Thyroid gland (tissue), 4 donors: Measurements from ENCODE around the gene SYNRG. TPM values are rescaled to one million over a fixed set of nuclear protein-coding genes. Genes with fewer than 3 reads are reported as not detected.

ENCODE experiments used
- DNase-seq, 2 donors: peaks; one replicate each; pipeline ENCODE4 v3.0.0-alpha.2; 2019
- H3K27ac ChIP-seq, 3 donors: fragments of 200-600 bp; sonication (generic); 1 replicate in 2 of 3; 2 replicates in 1 of 3; pipeline ENCODE4 v1.5.1; 2016 to 2019; ENCODE audit warnings: mild to moderate bottlenecking in 1 of 3, moderate library complexity in 1 of 3
- H3K27me3 ChIP-seq: fragments of 200-600 bp; sonication (generic); one replicate; pipeline ENCODE4 v1.5.1; 2019
- H3K36me3 ChIP-seq, 2 donors: fragments of 200-600 bp; sonication (generic); one replicate each; pipeline ENCODE4 v1.5.1; 2016 to 2019
- H3K4me1 ChIP-seq, 2 donors: fragments of 200-600 bp; sonication (generic); one replicate each; pipeline ENCODE4 v1.5.1; 2017 to 2019
- H3K4me3 ChIP-seq, 3 donors: fragments of 200-600 bp; sonication (generic); replicated peaks in 1 of 3; 1 replicate in 2 of 3; 2 replicates in 1 of 3; pipeline ENCODE4 v1.5.1; 2016; ENCODE audit warnings: mild to moderate bottlenecking in 1 of 3
- H3K9me3 ChIP-seq: fragments of 200-600 bp; sonication (generic); one replicate; pipeline ENCODE4 v1.5.1; 2017
- POLR2A ChIP-seq, 2 donors: fragments of 450-650 bp; IDR thresholded peaks; one replicate each; pipeline ENCODE4 v1.6.1; 2017; ENCODE audit warnings: antibody characterized with exemption in 2 of 2, mild to moderate bottlenecking in 2 of 2, moderate library complexity in 1 of 2
- WGBS, 2 donors: methylation state at CpG; one replicate each; pipeline ENCODE4 v1.1.5; 2017; 5-methylcytosine and 5-hydroxymethylcytosine counted together
- intact Hi-C: fragments of 100-400 bp; cut with DNase I; formaldehyde crosslinking; loops from one replicate; pipeline ENCODE4 v1.15.1; 2023
- total RNA-seq, 4 donors: library from RNA; depleted of rRNA; stranded (reverse); fragments of >200 nt; gene quantifications; one replicate each; pipeline ENCODE4 v1.2.3, GENCODE V29; 2016
- TF ChIP-seq, protein P1 (sequence below), 6 experiments: fragments of 200-600 bp in 3 of 6; fragments of 450-650 bp in 3 of 6; sonication (generic) in 3 of 6; IDR thresholded peaks; one replicate each; pipeline ENCODE4 v1.5.1; 2016 to 2019; ENCODE audit warnings: antibody characterized with exemption in 6 of 6, mild to moderate bottlenecking in 2 of 6, inconsistent platforms in 1 of 6, moderate library complexity in 1 of 6

Gene SYNRG
- total RNA-seq, 4 donors from 2014 or later = 33.4 to 54.1 (median 41.6) TPM

DNA sequence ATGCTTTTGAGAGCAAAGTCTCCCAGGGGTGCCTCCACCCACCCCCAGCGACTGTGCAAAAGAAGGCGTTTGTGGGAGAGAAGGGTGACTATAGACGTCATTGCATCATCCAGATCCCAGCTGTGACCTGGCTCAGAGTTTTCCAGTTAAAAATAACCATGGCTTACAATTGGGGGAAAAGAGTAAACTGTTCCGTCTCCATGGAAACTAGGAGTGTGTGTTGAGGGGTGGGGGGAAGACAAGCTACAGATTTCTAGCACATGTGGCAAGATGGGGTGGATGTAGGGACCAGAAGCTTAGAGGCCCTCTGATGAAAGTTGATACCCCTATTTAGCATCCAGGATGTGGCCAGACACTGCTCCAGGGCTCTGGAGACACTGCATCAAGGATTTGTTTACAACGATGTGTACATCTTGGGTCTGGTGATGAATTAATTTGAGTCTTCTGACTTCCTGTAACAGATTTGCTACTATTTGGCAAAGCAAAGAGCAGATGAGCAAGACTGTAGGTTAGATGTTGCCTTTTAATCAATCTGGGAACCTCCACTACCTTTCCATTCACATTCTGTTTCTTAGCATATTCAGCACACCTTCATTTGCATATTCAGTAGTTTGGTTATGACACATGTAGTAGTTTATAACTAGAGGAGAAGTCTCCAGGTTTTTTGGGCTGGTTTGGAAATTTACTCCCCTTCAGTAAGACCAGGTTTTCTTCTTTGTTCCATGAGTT is 125.7 kb downstream of the SYNRG start:
- Histone ChIP-seq H3K36me3 (no peaks in the 10 kb centered on the region), H3K4me1 (peaks cover 14 to 20% of the 10 kb centered on the region in 2 donors), H3K27ac (no peak overlapping the region), H3K4me3 (no peak overlapping the region), H3K27me3 (no peaks in the 10 kb centered on the region), H3K9me3 (no peaks in the 10 kb centered on the region)
- DNase-seq = no peak
- no peak for TF ChIP-seq POLR2A (IDR thresholded peaks at IDR 0.05)
- TF ChIP-seq, protein P1, sequence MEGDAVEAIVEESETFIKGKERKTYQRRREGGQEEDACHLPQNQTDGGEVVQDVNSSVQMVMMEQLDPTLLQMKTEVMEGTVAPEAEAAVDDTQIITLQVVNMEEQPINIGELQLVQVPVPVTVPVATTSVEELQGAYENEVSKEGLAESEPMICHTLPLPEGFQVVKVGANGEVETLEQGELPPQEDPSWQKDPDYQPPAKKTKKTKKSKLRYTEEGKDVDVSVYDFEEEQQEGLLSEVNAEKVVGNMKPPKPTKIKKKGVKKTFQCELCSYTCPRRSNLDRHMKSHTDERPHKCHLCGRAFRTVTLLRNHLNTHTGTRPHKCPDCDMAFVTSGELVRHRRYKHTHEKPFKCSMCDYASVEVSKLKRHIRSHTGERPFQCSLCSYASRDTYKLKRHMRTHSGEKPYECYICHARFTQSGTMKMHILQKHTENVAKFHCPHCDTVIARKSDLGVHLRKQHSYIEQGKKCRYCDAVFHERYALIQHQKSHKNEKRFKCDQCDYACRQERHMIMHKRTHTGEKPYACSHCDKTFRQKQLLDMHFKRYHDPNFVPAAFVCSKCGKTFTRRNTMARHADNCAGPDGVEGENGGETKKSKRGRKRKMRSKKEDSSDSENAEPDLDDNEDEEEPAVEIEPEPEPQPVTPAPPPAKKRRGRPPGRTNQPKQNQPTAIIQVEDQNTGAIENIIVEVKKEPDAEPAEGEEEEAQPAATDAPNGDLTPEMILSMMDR (IDR thresholded peaks at IDR 0.05) = no peak
- intact Hi-C loops = no loop called here
- WGBS, 2 donors = 65 to 66% methylated on average over 5 of the region's 5 CpGs

DNA sequence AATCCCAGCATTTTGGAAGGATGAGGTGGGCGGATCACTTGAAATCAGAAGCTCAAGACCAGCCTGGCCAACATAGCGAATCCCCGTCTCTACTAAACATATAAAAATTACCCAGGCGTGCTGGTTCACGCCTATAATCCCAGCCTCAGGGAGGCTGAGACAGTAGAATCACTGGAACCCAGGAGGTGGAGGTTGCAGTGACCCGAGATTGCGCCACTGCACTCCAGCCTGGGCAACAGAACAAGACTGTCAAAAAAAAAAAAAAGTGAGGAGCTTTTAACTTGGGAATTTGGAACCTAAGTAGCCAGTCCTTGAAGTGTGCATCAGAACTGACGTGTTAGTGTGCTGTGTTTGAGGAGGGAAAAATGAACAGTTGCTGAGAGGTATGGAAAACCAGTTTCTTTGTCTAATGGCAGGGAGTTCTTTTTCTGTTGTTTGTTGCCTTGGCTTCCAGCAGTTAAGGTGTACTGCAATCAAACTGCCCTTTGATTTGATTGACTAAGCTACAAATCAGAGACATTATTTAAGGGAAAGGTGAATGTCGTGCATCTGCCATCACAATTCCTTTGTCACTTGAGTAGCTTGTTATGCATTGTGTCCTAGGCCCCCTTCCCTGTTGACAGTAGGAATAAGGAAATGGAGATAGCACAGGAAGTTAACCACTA is 128.1 kb downstream of the SYNRG start:
- Histone ChIP-seq H3K4me1 (peaks cover 15 to 22% of the 10 kb centered on the region in 2 donors), H3K4me3 (no peak overlapping the region), H3K9me3 (no peaks in the 10 kb centered on the region), H3K36me3 (peaks cover 0 to 3% of the 10 kb centered on the region in 2 donors), H3K27me3 (no peaks in the 10 kb centered on the region), H3K27ac (peak overlapping the region in 2 of 3 donors; percentile 22 to 40)
- intact Hi-C loops = no loop called here
- peak; percentile 12 to 16 for DNase-seq
- TF ChIP-seq, protein P1 (IDR thresholded peaks at IDR 0.05) = no peak
- TF ChIP-seq POLR2A (IDR thresholded peaks at IDR 0.05) = no peak
- WGBS, 2 donors = 78 to 80% methylated on average over 9 of the region's 9 CpGs

DNA sequence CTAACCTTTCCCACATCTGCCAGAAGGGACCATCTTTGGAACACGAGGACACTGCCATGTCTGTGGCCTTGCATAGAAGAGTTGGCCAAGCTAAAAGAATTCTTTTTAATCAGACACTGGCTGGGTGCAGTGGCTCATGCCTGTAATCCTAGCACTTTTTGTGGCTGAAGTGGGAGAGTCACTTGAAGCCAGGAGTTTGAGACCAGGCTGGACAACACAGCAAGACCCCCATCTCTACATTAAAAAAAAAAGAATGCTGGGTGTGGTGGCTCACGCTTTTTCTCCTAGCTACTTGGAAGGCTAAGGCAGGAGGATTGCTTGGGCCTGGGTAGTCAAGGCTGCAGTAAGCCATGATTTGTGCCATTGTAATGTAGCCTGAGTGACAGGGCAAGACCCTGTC is 128.8 kb downstream of the SYNRG start:
- Histone ChIP-seq H3K4me1 (peaks cover 18 to 29% of the 10 kb centered on the region in 2 donors), H3K36me3 (peaks cover 0 to 3% of the 10 kb centered on the region in 2 donors), H3K4me3 (no peak overlapping the region), H3K27ac (peak overlapping the region in 1 of 3 donors; percentile 40), H3K9me3 (no peaks in the 10 kb centered on the region), H3K27me3 (no peaks in the 10 kb centered on the region)
- intact Hi-C loops = no loop called here
- 95 to 100% methylated on average over 2 of the region's 2 CpGs for WGBS, 2 donors
- TF ChIP-seq POLR2A (IDR thresholded peaks at IDR 0.05) = no peak
- TF ChIP-seq, protein P1 (IDR thresholded peaks at IDR 0.05) = no peak
- no peak for DNase-seq

DNA sequence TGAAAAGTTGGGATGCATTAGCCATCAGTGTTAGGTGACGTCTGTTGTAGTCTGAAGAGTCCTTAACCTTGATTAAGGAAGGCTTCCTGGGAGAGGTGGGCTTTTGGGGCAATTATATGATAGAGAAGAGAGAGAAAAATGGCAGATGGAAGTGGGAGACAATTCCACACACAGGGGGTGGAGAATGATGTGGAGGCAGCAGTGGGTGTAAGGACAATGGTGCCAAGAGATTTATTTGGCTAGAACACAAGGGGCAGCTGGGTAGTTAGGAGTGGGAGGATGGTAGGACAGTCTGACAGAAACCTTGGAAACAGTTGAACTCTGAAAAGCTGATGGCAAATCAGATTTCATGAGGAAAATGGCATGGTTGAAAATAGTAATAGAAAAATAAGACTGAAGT is 130.2 kb downstream of the SYNRG start:
- WGBS, 2 donors = 90 to 100% methylated on average over 1 of the region's 1 CpG
- intact Hi-C loops = no loop called here
- H3K27ac ChIP-seq = no peak overlapping the region

More for the DNA sequence above, 130.2 kb downstream of the SYNRG start:
- DNase-seq = no peak
- Histone ChIP-seq H3K4me1 (peaks cover 18 to 30% of the 10 kb centered on the region in 2 donors), H3K36me3 (peaks cover 0 to 3% of the 10 kb centered on the region in 2 donors), H3K9me3 (no peaks in the 10 kb centered on the region), H3K4me3 (no peak overlapping the region), H3K27me3 (no peaks in the 10 kb centered on the region)
- no peak for TF ChIP-seq POLR2A (IDR thresholded peaks at IDR 0.05)
- TF ChIP-seq, protein P1 (IDR thresholded peaks at IDR 0.05) = no peak
